ENCODE measurements around the gene KRT7.

The KRT7 gene

GRCh38 chr12:52270541-52271070 is 37.6 kb downstream of the KRT7 start:
- H3K9me3 Mint-ChIP-seq: no peaks in the 10 kb centered on the region
- peaks cover 4% of the 10 kb centered on the region for H3K4me1 Mint-ChIP-seq
- no peaks in the 10 kb centered on the region for H3K36me3 Mint-ChIP-seq (ENCODE audit: low read depth)
- no peak overlapping the region for H3K27ac Mint-ChIP-seq
- no peak overlapping the region for H3K4me3 Mint-ChIP-seq
- H3K27me3 Mint-ChIP-seq (ENCODE audit: low read depth): peaks cover 27% of the 10 kb centered on the region
- TF ChIP-seq CTCF (IDR thresholded peaks at IDR 0.05; ENCODE audit: unreplicated experiment in 3 of 3): no peak

- no peak overlapping the region for H3K4me3 Mint-ChIP-seq
- H3K36me3 Mint-ChIP-seq (ENCODE audit: low read depth): no peaks in the 10 kb centered on the region
- H3K4me1 Mint-ChIP-seq: no peaks in the 10 kb centered on the region
- peaks cover 27% of the 10 kb centered on the region for H3K27me3 Mint-ChIP-seq (ENCODE audit: low read depth)
- no peaks in the 10 kb centered on the region for H3K9me3 Mint-ChIP-seq
- no peak for TF ChIP-seq CTCF (IDR thresholded peaks at IDR 0.05; ENCODE audit: unreplicated experiment in 3 of 3)
- H3K27ac Mint-ChIP-seq: no peak overlapping the region
These were observed 38.1 kb downstream of the KRT7 start for GRCh38 chr12:52271158-52271557.

DNA sequence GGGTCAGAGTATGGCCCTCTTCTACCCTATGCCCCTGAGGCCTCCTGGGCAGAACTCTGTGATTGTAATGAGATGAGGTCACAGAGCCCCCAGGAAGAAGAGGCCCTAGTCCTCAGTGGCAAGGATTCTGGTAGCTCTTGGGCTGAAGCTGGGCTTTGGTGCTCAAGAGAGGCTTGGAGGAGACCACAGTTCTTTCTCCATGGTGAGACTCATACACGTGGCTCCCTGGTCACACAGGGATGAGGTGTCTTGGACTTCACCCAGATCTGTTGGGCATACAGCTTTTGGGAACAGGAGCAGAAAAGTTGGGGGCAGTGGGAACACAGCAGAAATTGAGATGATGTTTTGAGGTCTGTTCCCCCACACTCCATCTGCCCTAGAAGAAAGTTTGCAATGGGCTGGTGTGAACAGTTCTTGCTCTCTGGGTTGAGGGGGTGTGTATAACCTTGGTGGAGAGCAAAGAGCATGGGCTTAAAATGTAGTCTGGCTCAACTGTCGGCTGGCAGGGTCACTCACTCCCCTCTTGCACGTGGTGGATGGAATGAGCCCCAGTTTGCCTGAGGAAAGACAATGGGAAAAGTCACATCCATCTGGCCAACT is 41.6 kb downstream of the KRT7 start, which contains the start of gene KRT86:
KRT86 (plus strand) TSS at position 125 of the 600 bp plus-strand sequence. CDS start 27,272 bp downstream, outside the sequence.
- no peaks in the 10 kb centered on the region for H3K36me3 Mint-ChIP-seq (ENCODE audit: low read depth)
- no peaks in the 10 kb centered on the region for H3K9me3 Mint-ChIP-seq
- no peak within 1 kb of the TSS for H3K4me3 Mint-ChIP-seq
- H3K27me3 Mint-ChIP-seq (ENCODE audit: low read depth): peaks cover 54% of the 10 kb centered on the region
- no peak within 1 kb of the TSS for H3K27ac Mint-ChIP-seq
- H3K4me1 Mint-ChIP-seq: peaks cover 14% of the 10 kb centered on the region
- TF ChIP-seq CTCF (IDR thresholded peaks at IDR 0.05; ENCODE audit: unreplicated experiment in 3 of 3): no peak

- TF ChIP-seq CTCF (IDR thresholded peaks at IDR 0.05; ENCODE audit: unreplicated experiment in 3 of 3): no peak
These were observed 42.6 kb downstream of the KRT7 start for GRCh38 chr12:52275686-52276085.

GRCh38 chr12:52277486-52278245 is 44.6 kb downstream of the KRT7 start:
- Mint-ChIP-seq H3K4me1 (peaks cover 31% of the 10 kb centered on the region), H3K27me3 (ENCODE audit: low read depth) (peaks cover 61% of the 10 kb centered on the region), H3K9me3 (no peaks in the 10 kb centered on the region)

More at GRCh38 chr12:52275686-52276085, 42.6 kb downstream of the KRT7 start:
- H3K9me3 Mint-ChIP-seq: no peaks in the 10 kb centered on the region
- no peaks in the 10 kb centered on the region for H3K36me3 Mint-ChIP-seq (ENCODE audit: low read depth)
- H3K27me3 Mint-ChIP-seq (ENCODE audit: low read depth): peaks cover 55% of the 10 kb centered on the region
- no peak overlapping the region for H3K4me3 Mint-ChIP-seq
- peaks cover 25% of the 10 kb centered on the region for H3K4me1 Mint-ChIP-seq
- no peak overlapping the region for H3K27ac Mint-ChIP-seq

More at GRCh38 chr12:52277486-52278245, 44.6 kb downstream of the KRT7 start:
- Mint-ChIP-seq H3K27ac (no peak overlapping the region), H3K4me3 (no peak overlapping the region), H3K36me3 (ENCODE audit: low read depth) (no peaks in the 10 kb centered on the region)
- no peak for TF ChIP-seq CTCF (IDR thresholded peaks at IDR 0.05; ENCODE audit: unreplicated experiment in 3 of 3)
